Measurements from ENCODE around the gene SCRN1.
"Not testable (repeated sequence)": the region's sequence is repeated elsewhere in the genome, so short reads cannot be mapped to it uniquely, and the experiment has no call there.

Gene SCRN1

DNA sequence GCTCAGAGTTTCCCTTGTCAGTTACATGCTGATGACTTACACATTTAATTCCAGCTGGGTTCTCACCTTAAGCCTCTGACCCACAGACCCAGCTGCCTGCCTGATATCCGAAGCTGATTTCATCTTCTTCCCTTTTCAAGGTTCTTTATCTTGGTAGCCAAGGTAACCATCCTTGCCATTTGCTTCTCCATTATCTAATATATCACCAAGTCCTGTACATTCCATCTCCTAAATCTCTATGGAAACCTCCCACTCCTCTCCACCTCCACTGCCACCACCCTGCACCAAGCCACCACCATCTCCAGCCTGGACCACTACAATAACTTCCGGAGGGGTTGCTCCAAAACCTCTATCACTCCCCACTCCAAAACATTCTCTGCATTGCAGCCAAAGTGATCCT, 19.9 kb downstream of the SCRN1 start:
- in situ Hi-C loops (cut with MboI; ENCODE audit: low sequenced_read_pairs), result no loop called here

DNA sequence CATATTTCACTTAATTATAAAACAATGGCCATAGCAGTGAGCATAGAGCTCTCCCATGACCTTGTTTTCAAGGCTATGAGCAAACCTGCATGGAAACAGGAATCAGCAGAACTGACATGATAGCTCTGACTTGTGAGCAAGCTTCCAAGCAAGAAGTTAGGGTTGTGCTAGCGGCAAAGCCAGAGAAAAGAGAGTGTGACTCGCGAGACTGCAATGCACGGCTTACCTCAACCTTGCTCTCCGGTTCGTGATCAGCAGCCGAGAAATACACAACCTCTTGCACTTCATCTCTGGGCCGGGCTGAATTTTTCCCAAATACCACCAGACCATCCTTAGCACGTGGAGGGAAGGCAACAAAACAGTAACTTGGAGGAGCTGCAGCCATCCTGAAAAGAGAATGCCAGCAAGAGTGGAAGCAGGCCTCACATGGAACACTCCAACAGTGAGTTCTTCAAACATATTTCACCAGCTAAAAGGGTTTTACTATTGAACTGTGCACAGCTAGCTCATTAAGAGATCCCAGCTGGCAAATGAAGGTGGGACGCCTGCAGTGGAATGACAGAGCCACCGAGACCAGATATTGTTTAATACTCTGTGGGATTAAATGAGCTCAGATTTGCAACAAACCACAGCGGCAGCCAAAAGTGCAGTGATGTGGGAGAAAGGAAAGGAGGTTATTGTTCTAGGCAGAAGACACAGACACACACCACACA, 20.8 kb downstream of the SCRN1 start:
- in situ Hi-C loops (cut with MboI; ENCODE audit: low sequenced_read_pairs), result no loop called here

DNA sequence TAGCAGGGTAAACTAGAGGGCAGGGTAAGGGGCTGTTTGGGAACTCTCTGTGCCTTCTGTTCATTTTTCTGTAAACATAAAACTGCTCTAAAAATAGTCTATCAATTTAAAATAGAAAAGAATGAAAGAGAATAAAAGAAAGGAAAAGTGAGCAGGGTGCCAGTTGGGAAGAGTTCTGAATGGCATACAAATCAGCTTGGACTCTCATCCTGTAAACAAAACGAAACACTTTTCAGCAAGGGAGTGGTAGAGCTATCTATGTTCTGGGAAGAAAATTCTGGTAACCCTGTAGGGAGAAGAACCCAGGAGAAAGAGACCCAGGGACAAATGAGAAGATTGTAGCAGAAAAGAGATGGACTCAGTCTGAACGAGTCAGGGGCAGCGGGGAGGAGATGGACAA, 24.6 kb downstream of the SCRN1 start:
- in situ Hi-C loops (cut with MboI; ENCODE audit: low sequenced_read_pairs), result no loop called here

DNA sequence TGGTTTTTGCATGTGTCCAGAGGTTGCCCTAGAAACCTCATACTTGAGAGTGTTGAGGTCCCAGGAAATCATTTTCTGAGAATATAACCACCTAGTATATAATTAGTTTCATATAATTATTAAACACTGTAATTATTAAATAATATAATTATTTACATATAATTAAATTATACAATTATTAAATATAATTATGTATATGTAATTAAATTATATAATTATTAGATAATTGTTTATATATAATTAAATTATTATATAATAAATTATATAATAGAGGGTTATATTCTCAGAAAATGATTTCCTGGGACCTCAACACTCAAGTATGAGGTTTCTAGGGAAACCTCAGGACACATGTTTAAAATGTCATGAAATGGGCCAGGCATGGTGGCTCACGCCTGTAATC, 27.6 kb downstream of the SCRN1 start:
- in situ Hi-C loops (cut with MboI; ENCODE audit: low sequenced_read_pairs), result no loop called here

DNA sequence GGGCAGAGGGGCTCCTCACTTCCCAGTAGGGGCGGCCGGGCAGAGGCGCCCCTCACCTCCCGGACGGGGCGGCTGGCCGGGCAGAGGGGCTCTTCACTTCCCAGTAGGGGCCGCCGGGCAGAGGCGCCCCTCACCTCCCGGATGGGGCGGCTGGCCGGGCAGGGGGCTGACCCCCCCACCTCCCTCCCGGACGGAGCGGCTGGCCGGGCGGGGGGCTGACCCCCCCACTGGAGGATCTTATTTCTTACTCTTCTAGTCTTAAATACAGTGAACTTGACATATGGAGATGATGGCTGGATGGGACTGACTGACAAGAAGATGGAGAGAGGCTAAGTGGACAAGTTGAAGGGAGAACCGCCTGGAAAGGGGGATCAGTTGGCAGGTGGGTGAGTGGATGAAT, 28.0 kb downstream of the SCRN1 start:
- in situ Hi-C loops (cut with MboI; ENCODE audit: low sequenced_read_pairs), result not testable (repeated sequence)

DNA sequence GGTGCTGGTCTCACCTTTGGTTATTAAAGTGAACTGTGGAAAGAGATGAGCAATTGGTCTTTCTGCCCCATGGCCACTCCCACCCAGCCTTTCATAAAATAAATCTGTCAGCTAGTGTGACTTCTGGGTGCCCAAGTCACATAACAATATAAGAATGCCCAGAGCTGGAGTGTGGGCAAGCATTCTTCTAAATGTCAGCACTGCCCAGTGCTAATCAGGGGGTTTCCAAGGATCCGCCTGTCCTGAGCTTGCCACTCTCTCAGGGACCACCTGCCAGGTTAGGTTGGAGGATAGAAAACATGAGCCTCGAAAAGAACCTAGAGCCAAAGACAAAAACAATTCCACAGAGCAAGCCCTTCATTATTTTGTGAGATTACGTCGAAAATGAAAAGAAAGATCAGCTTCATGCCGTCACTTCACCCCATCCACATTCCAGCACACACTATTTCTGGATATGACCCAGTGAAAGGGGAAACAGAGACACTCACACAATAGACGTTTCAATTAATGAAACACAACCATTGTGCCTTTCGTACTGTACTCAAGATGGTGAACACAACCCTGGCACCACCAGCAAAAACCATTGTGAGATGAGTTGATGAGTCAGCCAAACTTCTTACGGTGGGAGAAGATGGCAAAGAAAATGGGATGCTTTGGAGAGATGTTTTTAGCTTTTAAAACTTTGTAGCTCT, 30.8 kb downstream of the SCRN1 start:
- in situ Hi-C loops (cut with MboI; ENCODE audit: low sequenced_read_pairs), result no loop called here

DNA sequence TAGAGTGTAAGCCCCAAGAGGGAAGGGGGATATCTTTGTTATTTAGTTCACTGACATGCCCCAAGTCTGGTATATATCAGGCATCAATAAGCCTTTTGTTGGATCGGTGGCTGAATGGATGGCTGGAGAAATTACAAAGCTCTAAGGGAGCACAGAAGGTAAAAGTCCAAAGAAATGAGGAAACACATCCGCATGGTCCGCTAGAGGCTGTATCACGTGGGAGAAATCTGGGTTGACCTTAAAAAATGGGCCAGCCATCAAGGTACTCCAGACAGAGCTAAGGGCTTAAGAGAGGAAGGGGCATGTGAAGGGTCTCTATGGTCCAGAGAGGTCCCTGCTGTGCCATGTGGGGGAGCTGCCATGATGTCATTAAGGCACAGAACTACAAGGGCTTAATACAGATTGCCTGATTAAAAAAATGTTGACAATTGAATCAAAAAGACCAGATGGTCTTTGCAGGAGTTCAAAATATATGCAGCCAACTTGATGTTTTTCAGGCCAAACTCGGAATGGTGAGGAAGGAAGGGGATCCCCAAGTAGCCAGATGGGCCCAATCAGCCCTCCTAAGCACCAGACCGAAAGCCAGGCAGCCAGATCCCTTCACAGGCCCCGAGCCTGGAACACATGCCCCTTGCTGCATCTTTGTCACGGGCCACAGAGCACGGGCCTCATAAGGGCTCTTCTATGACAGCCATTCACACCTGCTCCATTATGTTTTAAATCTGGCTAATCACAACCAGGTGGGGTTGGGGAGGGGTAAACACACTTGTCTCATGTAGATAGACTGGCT, 31.9 kb downstream of the SCRN1 start:
- in situ Hi-C loops (cut with MboI; ENCODE audit: low sequenced_read_pairs), result no loop called here

DNA sequence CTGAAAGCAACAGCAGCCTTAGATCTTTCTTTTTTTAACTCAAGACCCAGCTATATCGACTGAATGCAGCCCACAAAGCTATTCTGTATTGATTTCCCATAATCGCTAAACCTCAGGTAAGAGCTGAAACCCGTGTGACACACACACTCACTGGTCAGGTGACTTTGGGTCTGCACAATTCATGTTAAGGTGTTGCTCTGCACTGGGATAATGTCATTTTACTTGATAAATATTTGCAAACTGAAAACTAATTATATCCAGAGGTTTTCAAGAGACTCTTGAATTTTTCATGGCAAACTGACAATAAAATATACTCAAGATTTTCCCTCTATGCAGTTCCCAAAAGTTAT, 33.1 kb downstream of the SCRN1 start:
- in situ Hi-C loops (cut with MboI; ENCODE audit: low sequenced_read_pairs), result no loop called here

DNA sequence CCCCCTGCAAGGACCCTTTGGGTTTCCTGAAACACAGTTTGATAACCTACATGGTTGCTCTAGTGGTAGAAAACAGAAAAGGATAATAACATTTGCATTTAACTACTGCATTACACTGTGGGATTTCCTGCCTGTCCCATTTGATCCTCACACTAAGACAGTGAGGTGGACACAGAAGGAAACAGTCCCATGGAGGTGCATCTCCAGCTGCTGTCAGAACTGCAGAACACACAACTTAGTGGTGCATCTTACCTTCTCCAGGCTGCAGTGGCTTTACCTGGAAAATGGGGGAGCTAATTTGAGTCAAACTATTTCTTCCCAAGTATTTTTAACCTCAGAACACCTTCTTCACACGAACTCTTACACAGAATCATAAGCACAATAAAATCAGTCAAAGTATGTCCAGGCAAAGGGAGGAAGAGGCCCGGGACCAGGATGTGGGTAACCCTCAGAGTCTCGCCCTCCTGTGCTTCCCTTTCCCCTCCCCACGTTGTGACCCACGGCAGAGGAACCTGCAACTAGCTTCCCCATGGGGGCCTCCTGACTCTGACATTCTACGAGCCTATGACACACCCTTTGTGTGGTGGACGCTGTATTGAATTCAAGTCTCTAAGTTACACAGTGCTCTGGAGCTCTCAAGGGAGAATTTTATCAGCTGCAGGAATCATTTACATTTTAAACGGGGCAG, 33.7 kb downstream of the SCRN1 start:
- in situ Hi-C loops (cut with MboI; ENCODE audit: low sequenced_read_pairs), result no loop called here

DNA sequence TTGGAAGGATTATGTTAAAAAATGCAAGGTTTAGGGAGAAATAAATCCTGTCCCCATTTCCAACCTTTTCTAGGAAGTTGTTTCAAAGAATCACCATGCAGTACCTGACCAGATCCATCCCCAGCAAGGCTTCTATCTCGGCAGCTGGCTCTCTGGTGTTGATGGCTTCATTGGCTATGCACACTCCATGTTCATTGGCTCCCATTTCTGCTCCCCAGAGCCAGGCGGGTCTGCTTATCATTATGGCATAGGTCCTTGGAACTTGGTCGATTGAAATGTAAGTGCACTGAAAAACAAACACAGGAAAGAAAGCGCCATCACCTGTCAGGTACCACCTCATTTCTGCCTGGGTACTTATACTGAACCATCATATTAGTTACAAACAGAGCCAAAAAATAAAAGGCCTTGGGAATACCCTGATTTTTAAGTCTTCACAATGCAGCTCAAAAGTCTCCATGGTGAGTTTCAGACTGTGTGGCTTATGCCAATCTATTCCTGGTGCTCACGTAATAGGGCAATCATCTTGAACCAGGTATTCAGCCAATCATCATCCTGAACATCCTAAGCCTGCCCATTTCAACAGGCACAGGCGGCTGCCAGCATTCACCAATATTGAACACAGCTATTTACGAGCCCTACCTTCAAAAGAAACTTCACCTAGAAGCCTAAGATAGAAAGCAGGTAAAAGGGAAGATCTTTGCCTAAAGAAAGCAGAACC, 34.4 kb downstream of the SCRN1 start:
- in situ Hi-C loops (cut with MboI; ENCODE audit: low sequenced_read_pairs), result no loop called here

DNA sequence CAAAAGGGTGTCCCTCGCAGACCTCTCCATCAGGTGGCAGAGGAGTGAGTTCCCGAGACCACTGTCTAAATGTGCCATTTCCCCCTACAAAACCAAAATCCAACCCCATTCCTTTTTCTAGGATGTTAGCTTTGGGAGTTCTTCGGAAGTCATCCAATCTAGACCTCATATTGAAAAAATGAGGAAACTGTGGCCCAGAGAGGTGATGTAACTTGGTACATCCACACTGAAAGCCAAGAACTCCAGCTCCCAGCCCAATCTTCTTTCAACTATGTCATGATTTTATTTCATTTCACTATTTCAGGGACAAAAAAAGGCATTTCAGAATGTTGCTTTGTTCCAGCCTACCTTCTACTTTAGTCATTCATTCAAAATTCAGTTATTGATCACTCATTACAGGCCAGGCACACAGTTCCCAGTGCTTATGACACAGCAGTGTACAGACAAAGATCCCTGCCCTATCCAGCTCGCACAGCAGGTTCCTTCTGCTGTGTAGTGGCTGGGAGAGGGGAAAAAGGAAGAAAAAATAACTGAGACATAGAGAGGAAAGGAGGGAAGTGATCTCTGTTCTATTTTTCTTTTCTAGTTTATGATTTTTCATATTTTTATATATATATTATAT, 35.8 kb downstream of the SCRN1 start:
- in situ Hi-C loops (cut with MboI; ENCODE audit: low sequenced_read_pairs), result no loop called here

DNA sequence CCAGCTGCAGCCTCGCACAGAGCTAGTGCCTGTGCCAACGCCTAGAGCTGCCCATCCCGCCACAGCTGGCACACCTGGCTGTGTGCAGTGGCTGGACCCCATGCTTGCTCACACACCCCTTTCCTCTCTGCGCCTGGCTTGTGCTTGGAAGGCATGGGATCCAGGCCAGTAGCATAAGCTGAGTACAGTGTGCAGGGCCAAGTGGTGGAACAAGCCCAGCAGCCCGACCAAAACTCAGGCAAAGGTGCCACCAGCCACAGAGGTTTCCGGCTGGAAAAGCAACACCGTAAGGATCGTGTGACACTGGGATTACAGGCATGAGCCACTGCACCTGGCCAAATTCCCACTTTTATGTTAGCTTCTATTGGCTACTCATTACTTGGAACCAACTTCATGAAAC, 38.4 kb downstream of the SCRN1 start:
- in situ Hi-C loops (cut with MboI; ENCODE audit: low sequenced_read_pairs), result no loop called here

DNA sequence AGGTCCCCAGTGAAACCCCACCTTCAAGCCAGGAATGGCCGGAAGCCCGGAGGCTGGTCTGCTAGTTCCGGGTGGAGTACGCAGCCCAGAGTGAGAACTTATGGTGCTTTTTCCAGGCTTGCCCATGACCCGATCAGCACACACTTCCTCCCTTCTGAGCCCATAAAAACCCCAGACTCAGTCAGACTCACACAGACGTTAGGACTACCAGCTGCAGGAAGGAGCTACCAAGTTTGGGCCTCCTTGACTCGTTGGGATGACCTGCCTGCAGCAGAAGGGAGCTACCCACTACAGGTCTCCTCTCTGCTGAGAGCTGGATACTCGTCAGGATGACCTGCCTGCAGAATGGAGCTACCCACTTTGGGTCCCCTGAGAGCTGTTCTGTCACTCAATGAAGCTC, 39.1 kb downstream of the SCRN1 start:
- in situ Hi-C loops (cut with MboI; ENCODE audit: low sequenced_read_pairs), result no loop called here

DNA sequence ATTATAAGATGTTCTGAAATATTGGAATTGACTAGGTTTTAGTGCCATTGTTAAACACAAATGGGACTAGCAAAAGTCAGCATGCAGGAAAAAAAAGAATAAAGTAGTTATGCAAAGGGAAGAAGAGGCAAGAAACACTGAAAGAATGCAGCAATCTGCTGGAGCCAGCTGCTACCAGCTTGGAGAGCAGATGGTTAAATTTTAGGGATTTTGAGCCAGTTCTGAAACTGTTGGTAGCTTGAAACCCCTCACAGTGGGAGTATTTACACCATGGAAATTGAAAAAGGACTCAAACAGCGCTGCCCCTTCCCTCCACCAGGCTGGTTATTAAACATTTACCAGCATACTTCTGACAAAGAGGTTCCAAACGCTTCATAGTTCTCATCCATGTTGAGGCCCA, 41.0 kb downstream of the SCRN1 start:
- in situ Hi-C loops (cut with MboI; ENCODE audit: low sequenced_read_pairs), result no loop called here

DNA sequence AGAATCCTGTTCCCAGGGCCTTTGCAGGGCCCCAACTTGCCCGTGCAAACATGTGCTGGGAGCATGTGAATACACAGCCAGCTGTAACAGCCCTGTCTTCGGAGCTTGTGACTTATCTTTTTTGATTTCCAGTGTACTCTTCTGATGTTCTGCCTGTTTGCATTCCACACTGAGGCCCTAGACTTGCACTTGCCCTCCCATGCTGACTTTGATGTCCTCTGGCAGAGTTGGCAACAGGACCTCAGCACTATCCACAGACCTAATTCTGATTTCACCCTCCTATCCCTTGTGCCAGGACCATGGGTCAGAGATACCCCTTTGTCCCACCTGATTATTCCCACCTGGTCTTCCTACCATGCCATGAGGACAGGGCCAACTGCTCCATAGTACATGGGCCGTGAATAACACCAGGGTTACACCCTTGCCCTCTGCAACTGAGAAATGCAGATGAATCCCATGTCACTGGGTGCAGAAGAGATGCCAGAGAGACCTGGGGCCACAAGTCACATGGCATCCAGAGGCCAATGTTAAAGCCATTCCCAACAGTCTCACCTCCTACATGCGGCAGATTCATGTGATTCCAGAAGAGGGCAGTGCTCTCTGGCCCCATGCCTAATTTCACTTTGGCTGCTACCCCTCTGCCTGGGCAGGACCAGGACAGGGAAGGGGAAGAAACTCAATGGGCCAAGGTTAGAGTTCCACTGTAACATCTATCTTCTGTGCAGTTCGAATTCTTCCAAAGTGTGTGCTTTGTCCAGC, 43.0 kb downstream of the SCRN1 start:
- in situ Hi-C loops (cut with MboI; ENCODE audit: low sequenced_read_pairs), result no loop called here

DNA sequence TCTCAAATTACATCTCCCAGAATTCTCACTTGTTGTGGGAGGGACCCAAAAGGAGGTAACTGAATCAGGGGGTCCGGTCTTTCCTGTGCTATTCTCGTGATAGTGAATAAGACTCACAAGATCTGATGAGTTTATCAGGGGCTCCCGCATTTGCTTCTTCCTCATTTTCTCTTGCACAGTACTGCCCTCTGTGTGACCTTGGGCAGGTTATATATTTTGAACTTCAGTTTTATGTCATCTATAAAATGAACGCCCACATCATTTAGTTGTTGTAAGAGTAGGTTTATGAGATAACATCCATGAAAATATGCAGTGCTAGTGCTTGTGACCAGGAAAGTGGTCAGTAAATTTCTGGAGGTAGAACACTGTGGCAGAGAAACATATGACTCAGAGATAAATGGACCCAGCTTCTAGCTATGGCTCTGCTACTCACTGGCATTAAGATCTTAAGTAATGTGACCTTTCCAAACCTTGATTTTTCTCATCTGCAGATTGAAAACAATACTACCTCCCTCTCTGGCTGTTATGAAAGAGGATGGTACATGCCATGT, 44.3 kb downstream of the SCRN1 start:
- in situ Hi-C loops (cut with MboI; ENCODE audit: low sequenced_read_pairs), result no loop called here

DNA sequence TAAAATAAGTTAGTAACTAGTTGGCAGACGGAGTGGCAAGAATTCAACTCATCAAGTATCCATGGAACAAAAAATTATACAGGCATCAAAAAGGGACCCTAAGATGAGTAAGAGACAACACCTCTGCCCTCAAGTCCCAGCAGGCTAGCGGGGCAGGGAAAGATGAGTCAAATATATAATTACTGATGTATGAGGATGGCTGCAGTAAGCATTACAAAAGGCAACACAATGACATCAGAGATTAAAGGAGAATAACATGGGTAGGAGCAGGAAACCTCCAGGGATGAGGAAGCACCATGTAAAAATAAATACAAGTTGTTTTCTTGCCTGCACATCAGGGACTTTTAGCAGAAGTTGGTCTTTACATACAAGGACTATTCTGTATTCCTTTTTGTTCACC, 49.4 kb downstream of the SCRN1 start:
- in situ Hi-C loops (cut with MboI; ENCODE audit: low sequenced_read_pairs), result no loop called here

DNA sequence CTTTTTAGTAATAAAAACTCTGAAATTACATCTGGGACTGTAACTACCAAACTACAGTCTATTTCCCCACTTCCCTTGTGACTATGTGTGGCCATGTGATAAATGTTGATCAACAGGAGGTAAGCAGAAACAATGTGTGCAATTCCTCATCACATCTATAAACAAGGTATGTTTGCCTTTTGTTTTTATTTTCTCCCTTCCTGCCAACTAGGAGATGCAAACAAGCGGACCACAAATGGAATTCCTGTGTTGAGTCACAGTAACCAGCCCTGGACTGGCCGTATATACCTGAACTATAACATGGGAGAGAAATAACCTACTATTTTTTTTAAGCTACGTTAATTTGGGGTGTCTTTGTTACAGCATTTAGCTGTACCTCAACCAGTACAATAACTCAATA, 52.5 kb downstream of the SCRN1 start:
- in situ Hi-C loops (cut with MboI; ENCODE audit: low sequenced_read_pairs), result no loop called here

DNA sequence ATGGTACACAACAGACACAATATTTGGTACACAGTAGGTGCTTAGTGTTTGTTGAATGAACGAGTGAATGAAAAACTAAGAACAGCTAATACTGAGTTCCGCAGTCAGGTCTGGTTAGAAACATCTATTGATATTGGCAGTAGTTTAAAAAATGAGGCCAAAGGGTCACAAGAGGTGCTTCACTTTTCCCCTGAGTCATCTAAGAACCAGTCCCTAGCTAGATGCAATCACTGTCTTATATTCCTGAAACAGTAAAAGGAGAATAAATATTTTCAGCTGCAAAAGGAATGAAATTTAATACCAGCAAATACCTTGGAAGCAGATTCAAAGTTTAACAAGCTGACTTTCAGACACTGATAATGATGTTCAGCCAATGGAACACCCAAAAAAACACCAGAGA, 54.5 kb downstream of the SCRN1 start:
- in situ Hi-C loops (cut with MboI; ENCODE audit: low sequenced_read_pairs), result no loop called here

All from HL-60/S4 treated with phorbol 12-myristate 13-acetate at 8.2 ng/mL for 4 days and 3 days (cell line).